Fibroblast of lung (primary cell): Measurements from ENCODE around the gene NTRK2. TPM values are rescaled to one million over a fixed set of nuclear protein-coding genes. Genes with fewer than 3 reads are reported as not detected.

Experiments used
- DNase-seq, 2 donors: peaks; one replicate each; pipeline versions ENCODE4 v3.0.0 to v3.0.0-alpha.2; 2010; ENCODE audit warnings: low read depth in 2 of 2
- H2AFZ ChIP-seq: 2 replicates; pipeline ENCODE4 v1.5.1; 2012; ENCODE audit warnings: low read length, control low read depth, inconsistent platforms
- H3K27ac ChIP-seq: 2 replicates; pipeline ENCODE4 v1.5.1; 2011; ENCODE audit warnings: low read length, control low read depth; ENCODE audit not compliant: insufficient read depth
- H3K27me3 ChIP-seq: 2 replicates; pipeline ENCODE4 v1.5.1; 2011; ENCODE audit warnings: mild to moderate bottlenecking, low read length; ENCODE audit not compliant: control insufficient read depth, insufficient read depth
- H3K36me3 ChIP-seq: 2 replicates; pipeline ENCODE4 v1.5.1; 2011; ENCODE audit warnings: low read length; ENCODE audit not compliant: control insufficient read depth, insufficient read depth
- H3K4me1 ChIP-seq: 2 replicates; pipeline ENCODE4 v1.5.1; 2011; ENCODE audit warnings: low read length; ENCODE audit not compliant: control insufficient read depth, insufficient read depth; ENCODE audit errors: extremely low read depth
- H3K4me2 ChIP-seq: 2 replicates; pipeline ENCODE4 v1.5.1; 2011; ENCODE audit warnings: low read length, control low read depth; ENCODE audit not compliant: insufficient read depth; ENCODE audit errors: extremely low read depth
- H3K4me3 ChIP-seq, 4 experiments: fragments of 200-600 bp in 1 of 4; sonication (generic) in 1 of 4; replicated peaks in 1 of 4; 2 replicates each; pipeline ENCODE4 v1.5.1; 2011 to 2016; ENCODE audit warnings: low read length in 4 of 4, low read depth in 3 of 4, mild to moderate bottlenecking in 3 of 4, control low read depth in 2 of 4, inconsistent platforms in 1 of 4, mixed read lengths in 1 of 4; ENCODE audit not compliant: insufficient read depth in 1 of 4; ENCODE audit errors: control extremely low read depth in 1 of 4
- H3K79me2 ChIP-seq: 2 replicates; pipeline ENCODE4 v1.5.1; 2012; ENCODE audit warnings: mild to moderate bottlenecking, low read length, inconsistent platforms; ENCODE audit not compliant: control insufficient read depth, insufficient read depth
- H3K9ac ChIP-seq: 2 replicates; pipeline ENCODE4 v1.5.1; 2011; ENCODE audit warnings: mild to moderate bottlenecking, low read length, control low read depth; ENCODE audit not compliant: insufficient read depth
- H3K9me3 ChIP-seq: 2 replicates; pipeline ENCODE4 v1.5.1; 2012; ENCODE audit warnings: low read depth, low read length; ENCODE audit not compliant: control insufficient read depth, insufficient read depth
- H4K20me1 ChIP-seq: 2 replicates; pipeline ENCODE4 v1.5.1; 2011; ENCODE audit warnings: low read length; ENCODE audit not compliant: control insufficient read depth, insufficient read depth; ENCODE audit errors: extremely low read depth
- CTCF ChIP-seq, 2 donors: IDR thresholded peaks in 1 of 2; conservative IDR thresholded peaks in 1 of 2; 1 replicate in 1 of 2; 2 replicates in 1 of 2; pipeline ENCODE4 v1.5.1; 2011 to 2012; ENCODE audit warnings: low read length in 2 of 2, control low read depth in 1 of 2, inconsistent platforms in 1 of 2, low read depth in 1 of 2, mild to moderate bottlenecking in 1 of 2
- EZH2 ChIP-seq: IDR thresholded peaks from 2 replicates; pipeline ENCODE4 v1.5.1; 2012; ENCODE audit warnings: low read length, control low read depth, mild to moderate bottlenecking; ENCODE audit errors: missing control alignments
- polyA plus RNA-seq, 2 donors: library from polyadenylated mRNA; depleted of rRNA in 1 of 2; stranded (reverse) in 1 of 2; unstranded in 1 of 2; fragments of >200 nt; gene quantifications; 2 replicates each; pipeline ENCODE4 v1.2.1, GENCODE V29; 2011 to 2012; ENCODE audit warnings: missing spikeins in 1 of 2
- total RNA-seq: library from RNA; depleted of rRNA; stranded (reverse); fragments of >200 nt; gene quantifications from 2 replicates; pipeline ENCODE4 v1.2.1, GENCODE V29; 2014

The NTRK2 gene
- total and polyA plus RNA-seq, 2 donors (not counting 1 experiment from before 2014, with no cell fraction given) = 0.66 to 1.1 TPM

DNA sequence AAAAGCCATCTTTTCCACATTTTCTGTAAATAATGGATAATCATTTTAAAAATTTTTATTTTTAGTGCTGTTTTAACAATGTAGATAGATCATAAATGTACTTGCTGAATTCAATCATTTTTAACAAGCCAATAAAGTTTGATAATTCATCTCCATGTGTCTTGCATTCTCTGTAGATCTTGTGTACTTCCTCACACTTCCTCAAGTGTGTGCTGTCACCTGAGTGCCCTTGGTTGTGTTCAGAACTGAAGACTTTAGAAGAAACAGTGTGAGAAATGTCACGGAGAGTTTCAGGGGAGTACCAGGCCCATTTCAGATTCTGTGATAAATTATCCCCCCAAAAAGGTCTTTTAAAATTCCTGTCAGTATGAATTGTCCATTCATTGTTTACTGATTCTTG, 146.0 kb downstream of the NTRK2 start:
- Histone ChIP-seq H3K9ac (no peak overlapping the region), H2AFZ (no peak overlapping the region), H3K4me3 (no peak overlapping the region), H3K4me2 (no peak overlapping the region), H3K4me1 (no peaks in the 10 kb centered on the region), H4K20me1 (no peaks in the 10 kb centered on the region), H3K79me2 (no peaks in the 10 kb centered on the region), H3K27me3 (no peaks in the 10 kb centered on the region), H3K36me3 (no peaks in the 10 kb centered on the region), H3K9me3 (no peaks in the 10 kb centered on the region), H3K27ac (no peak overlapping the region)
- no peak for TF ChIP-seq CTCF (conservative IDR thresholded peaks at IDR 0.05 in 1 of 2, IDR thresholded peaks at IDR 0.05 in 1 of 2; ENCODE audit: low read depth in 1 of 2, low read length in 2 of 2)
- TF ChIP-seq EZH2 = no peak
- no peak for DNase-seq

- H3K79me2 ChIP-seq = no peaks in the 10 kb centered on the region
- no peak for DNase-seq
- no peak overlapping the region for H2AFZ ChIP-seq
- H3K36me3 ChIP-seq = no peaks in the 10 kb centered on the region
- H3K27me3 ChIP-seq = no peaks in the 10 kb centered on the region
- H3K9me3 ChIP-seq = no peaks in the 10 kb centered on the region
- H3K4me2 ChIP-seq = no peak overlapping the region
- no peak for TF ChIP-seq CTCF (conservative IDR thresholded peaks at IDR 0.05 in 1 of 2, IDR thresholded peaks at IDR 0.05 in 1 of 2; ENCODE audit: low read depth in 1 of 2, low read length in 2 of 2)
- TF ChIP-seq EZH2 = no peak
- no peaks in the 10 kb centered on the region for H3K4me1 ChIP-seq
- no peak overlapping the region for H3K9ac ChIP-seq
- no peak overlapping the region for H3K4me3 ChIP-seq
- H4K20me1 ChIP-seq = no peaks in the 10 kb centered on the region
- no peak overlapping the region for H3K27ac ChIP-seq
Observed at GRCh38 chr9:84817038-84817437, 147.5 kb downstream of the NTRK2 start.

- Histone ChIP-seq H3K9ac (no peak overlapping the region), H2AFZ (no peak overlapping the region), H3K79me2 (no peaks in the 10 kb centered on the region), H3K4me2 (no peak overlapping the region), H3K36me3 (no peaks in the 10 kb centered on the region), H3K9me3 (no peaks in the 10 kb centered on the region), H4K20me1 (no peaks in the 10 kb centered on the region), H3K4me3 (no peak overlapping the region), H3K27ac (no peak overlapping the region), H3K4me1 (no peaks in the 10 kb centered on the region), H3K27me3 (no peaks in the 10 kb centered on the region)
- DNase-seq = no peak
- TF ChIP-seq CTCF (conservative IDR thresholded peaks at IDR 0.05 in 1 of 2, IDR thresholded peaks at IDR 0.05 in 1 of 2; ENCODE audit: low read depth in 1 of 2, low read length in 2 of 2) = no peak
- TF ChIP-seq EZH2 = no peak
Observed at GRCh38 chr9:84818791-84819190, 149.3 kb downstream of the NTRK2 start.
